GM18868 (cell line): ENCODE data around the gene POLDIP2.

Experiments
- ATAC-seq: cut with Tn5 transposase; IDR thresholded peaks from one replicate; pipeline ENCODE4 v1.9.1; 2021; ENCODE audit warnings: mild to moderate bottlenecking, moderate library complexity; ENCODE audit not compliant: unreplicated experiment

The POLDIP2 gene

GRCh38 chr17:28390984-28391383 lies 33.7 kb upstream of the POLDIP2 start:
- no peak for ATAC-seq

GRCh38 chr17:28390563-28390962 lies 33.2 kb upstream of the POLDIP2 start:
- ATAC-seq = no peak

GRCh38 chr17:28390141-28390540 lies 32.8 kb upstream of the POLDIP2 start:
- ATAC-seq = no peak

- no peak for ATAC-seq
Measured at GRCh38 chr17:28388106-28388505, 30.8 kb upstream of the POLDIP2 start.

GRCh38 chr17:28386391-28386790 lies 29.1 kb upstream of the POLDIP2 start:
- no peak for ATAC-seq

- no peak for ATAC-seq
Measured at GRCh38 chr17:28385406-28385805, 28.1 kb upstream of the POLDIP2 start.

- ATAC-seq = no peak
Measured at GRCh38 chr17:28385037-28385400, 27.7 kb upstream of the POLDIP2 start.

GRCh38 chr17:28384281-28385036 lies 27.1 kb upstream of the POLDIP2 start:
- ATAC-seq = no peak

- ATAC-seq = no peak
Measured at GRCh38 chr17:28381141-28381825, 24.0 kb upstream of the POLDIP2 start.

- ATAC-seq = no peak
Measured at GRCh38 chr17:28379814-28380801, 22.8 kb upstream of the POLDIP2 start.

GRCh38 chr17:28372945-28373274 lies 15.6 kb upstream of the POLDIP2 start:
- ATAC-seq = no peak

- ATAC-seq = no peak
Measured at GRCh38 chr17:28372203-28372944, 15.0 kb upstream of the POLDIP2 start.

GRCh38 chr17:28371245-28372202 lies 14.2 kb upstream of the POLDIP2 start, which contains the start of gene SARM1:
Gene SARM1, plus strand, starts transcription at chr17:28371694. Its CDS starts 339 bp downstream, at chr17:28372033.
- peak; percentile 87 for ATAC-seq

GRCh38 chr17:28370744-28371103 lies 13.4 kb upstream of the POLDIP2 start:
- ATAC-seq = no peak

- no peak for ATAC-seq
Measured at GRCh38 chr17:28370035-28370743, 12.9 kb upstream of the POLDIP2 start, which contains the start of gene VTN. Gene VTN, minus strand, starts transcription at chr17:28370307. Its CDS starts 104 bp downstream, at chr17:28370203.

- ATAC-seq = no peak
Measured at GRCh38 chr17:28369684-28370034, 12.3 kb upstream of the POLDIP2 start.

- ATAC-seq = no peak
Measured at GRCh38 chr17:28368915-28369683, 11.8 kb upstream of the POLDIP2 start.

- no peak for ATAC-seq
Measured at GRCh38 chr17:28368306-28368831, 11.0 kb upstream of the POLDIP2 start.
